Left lung (tissue), 10 donors: ENCODE measurements around the gene LETM1. TPM values are rescaled to one million over a fixed set of nuclear protein-coding genes. Genes with fewer than 3 reads are reported as not detected.

ENCODE experiments used
- ATAC-seq: fragments of 200-7000 bp; cut with Tn5 transposase; one replicate; pipeline ENCODE4 v1.9.1; 2020; ENCODE audit warnings: moderate library complexity
- DNase-seq, 4 donors: peaks; one replicate each; pipeline ENCODE4 v3.0.0-alpha.2; 2013 to 2020
- H3K27ac ChIP-seq, 2 donors: fragments of 200-600 bp; sonication (generic) in 1 of 2; one replicate each; pipeline versions ENCODE4 v1.5.0 to v1.8.0; 2020 to 2021
- H3K27me3 ChIP-seq, 2 donors: fragments of 200-600 bp; sonication (generic) in 1 of 2; one replicate each; pipeline versions ENCODE4 v1.5.0 to v1.8.0; 2020 to 2021
- H3K36me3 ChIP-seq, 2 donors: fragments of 200-600 bp; sonication (generic) in 1 of 2; one replicate each; pipeline versions ENCODE4 v1.5.0 to v1.8.0; 2020 to 2021
- H3K4me1 ChIP-seq, 2 donors: fragments of 200-600 bp; one replicate each; pipeline ENCODE4 v1.8.0; 2021
- H3K4me3 ChIP-seq, 2 donors: fragments of 200-600 bp; sonication (generic) in 1 of 2; one replicate each; pipeline versions ENCODE4 v1.5.0 to v1.8.0; 2020 to 2021; ENCODE audit warnings: mild to moderate bottlenecking in 1 of 2
- H3K9me3 ChIP-seq, 2 donors: fragments of 200-600 bp; sonication (generic) in 1 of 2; one replicate each; pipeline versions ENCODE4 v1.5.0 to v1.8.0; 2020 to 2021
- CTCF ChIP-seq, 2 donors: fragments of 200-600 bp; sonication (generic) in 1 of 2; IDR thresholded peaks; one replicate each; pipeline versions ENCODE4 v1.5.0 to v1.8.0; 2021; ENCODE audit warnings: antibody characterized with exemption in 2 of 2
- intact Hi-C, 2 donors: fragments of 100-400 bp; cut with DNase I; formaldehyde crosslinking; loops; one replicate each; pipeline versions ENCODE4 v1.11.2 to v1.14.2; 2022
- polyA plus RNA-seq, 6 donors: library from polyadenylated mRNA; unstranded; fragments of 120-200 nt; gene quantifications; one replicate each; pipeline ENCODE4 v1.2.1, GENCODE V29; 2013; ENCODE audit not compliant: insufficient read length in 6 of 6
- total RNA-seq, 2 donors: library from RNA; stranded (reverse); fragmentation: NEBNext Ultra II Directional; extraction: Animal tissue kit (Norgen Biotek cat#: 25700); gene quantifications; one replicate each; pipeline ENCODE4 v1.2.1, GENCODE V29; 2021
- donor health status: DM: no; HTN: yes; CAD: no.
- donor health status: DM: no; HTN: no; CAD: no.

LETM1 gene
- total and polyA plus RNA-seq, 8 donors = 17.9 to 52.3 (median 21.5) TPM

DNA sequence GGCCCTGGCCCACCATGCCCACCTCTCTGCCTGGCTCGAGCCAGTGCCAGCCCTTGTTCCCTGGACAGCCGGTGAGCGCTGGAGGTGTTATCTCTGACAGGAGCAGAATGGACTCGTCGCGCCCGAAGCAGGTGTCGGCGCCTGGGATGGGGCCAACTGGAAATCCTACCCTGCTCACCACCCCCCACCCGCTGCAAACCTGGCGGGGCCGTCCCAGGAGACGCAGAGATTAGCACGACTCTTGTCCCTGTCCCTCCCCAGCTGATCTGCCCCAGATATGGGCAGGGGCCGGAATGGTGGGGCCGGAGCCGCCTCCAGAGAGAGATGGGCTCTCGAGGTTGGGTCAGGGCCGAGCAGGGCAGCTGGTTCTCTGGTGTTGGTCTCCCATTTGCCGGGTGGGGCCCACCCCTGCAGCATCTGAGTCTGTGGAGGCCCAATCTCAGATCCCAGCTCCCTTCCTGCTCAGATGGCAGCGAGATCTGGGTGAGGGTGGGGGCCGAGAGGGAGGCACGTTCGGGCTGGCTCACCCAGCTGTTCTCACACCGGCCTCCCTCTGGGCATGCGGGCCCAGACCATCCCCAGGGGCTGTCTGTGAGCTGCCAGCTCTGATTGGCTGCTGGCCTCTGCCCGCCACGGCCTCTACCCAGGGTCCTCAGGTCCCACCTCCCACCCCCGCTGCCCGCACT, 83.0 kb downstream of the LETM1 start:
- ATAC-seq (no peak), DNase-seq (no peak)
- Histone ChIP-seq H3K36me3 (no peaks in the 10 kb centered on the region), H3K27me3 (peaks cover 7 to 42% of the 10 kb centered on the region in 2 donors), H3K4me1 (peaks cover 0 to 14% of the 10 kb centered on the region in 2 donors), H3K4me3 (no peak overlapping the region), H3K27ac (no peak overlapping the region), H3K9me3 (no peaks in the 10 kb centered on the region)
- TF ChIP-seq CTCF (IDR thresholded peaks at IDR 0.05) = no peak
- intact Hi-C loops = no loop called here

GRCh38 chr4:1771555-1772305, 84.2 kb downstream of the LETM1 start:
- Histone ChIP-seq H3K27me3 (peaks cover 7 to 53% of the 10 kb centered on the region in 2 donors), H3K9me3 (no peaks in the 10 kb centered on the region), H3K36me3 (no peaks in the 10 kb centered on the region), H3K4me1 (peaks cover 2 to 18% of the 10 kb centered on the region in 2 donors), H3K27ac (no peak overlapping the region), H3K4me3 (no peak overlapping the region)
- DNase-seq = no peak
- intact Hi-C loops = no loop called here
- ATAC-seq = no peak
- no peak for TF ChIP-seq CTCF (IDR thresholded peaks at IDR 0.05)

GRCh38 chr4:1770791-1771231, 85.1 kb downstream of the LETM1 start:
- Histone ChIP-seq H3K27me3 (peaks cover 7 to 62% of the 10 kb centered on the region in 2 donors), H3K9me3 (no peaks in the 10 kb centered on the region), H3K36me3 (no peaks in the 10 kb centered on the region), H3K4me3 (no peak overlapping the region), H3K27ac (no peak overlapping the region), H3K4me1 (peaks cover 6 to 25% of the 10 kb centered on the region in 2 donors)
- no peak for TF ChIP-seq CTCF (IDR thresholded peaks at IDR 0.05)
- ATAC-seq (no peak), DNase-seq (no peak)
- intact Hi-C loops = no loop called here

DNA sequence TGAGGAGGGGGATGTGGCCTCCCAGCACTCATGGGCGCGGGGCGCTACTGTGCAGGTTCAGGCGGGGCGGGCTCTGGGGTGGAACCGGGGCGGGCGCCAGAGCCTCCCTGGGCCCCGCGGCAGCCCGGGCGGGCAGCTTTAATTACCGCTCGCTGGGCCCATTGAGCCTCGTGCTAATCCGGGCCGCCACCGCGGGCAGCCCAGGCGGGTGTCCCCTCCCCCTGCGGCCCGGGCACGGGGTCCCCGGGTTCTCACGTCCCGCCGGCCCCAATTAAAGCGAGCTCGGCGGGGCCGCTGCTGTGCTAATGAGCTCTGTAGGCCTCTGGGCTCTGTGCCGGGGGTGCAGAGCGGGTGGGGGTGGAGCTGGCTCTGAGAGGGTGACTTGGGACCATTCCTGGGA, 85.7 kb downstream of the LETM1 start:
- Histone ChIP-seq H3K27ac (no peak overlapping the region), H3K4me1 (peaks cover 6 to 25% of the 10 kb centered on the region in 2 donors), H3K27me3 (peaks cover 7 to 68% of the 10 kb centered on the region in 2 donors), H3K4me3 (no peak overlapping the region), H3K9me3 (no peaks in the 10 kb centered on the region), H3K36me3 (no peaks in the 10 kb centered on the region)
- DNase-seq = no peak
- intact Hi-C loops = no loop called here
- ATAC-seq = no peak
- no peak for TF ChIP-seq CTCF (IDR thresholded peaks at IDR 0.05)

GRCh38 chr4:1769692-1770091, 86.3 kb downstream of the LETM1 start:
- Histone ChIP-seq H3K4me1 (peaks cover 6 to 25% of the 10 kb centered on the region in 2 donors), H3K27me3 (peaks cover 7 to 73% of the 10 kb centered on the region in 2 donors), H3K4me3 (no peak overlapping the region), H3K9me3 (no peaks in the 10 kb centered on the region), H3K36me3 (no peaks in the 10 kb centered on the region), H3K27ac (no peak overlapping the region)
- TF ChIP-seq CTCF (IDR thresholded peaks at IDR 0.05) = no peak
- ATAC-seq (no peak), DNase-seq (no peak)
- intact Hi-C loops = no loop called here
